ENCODE data around the gene ATP6V1G1.
"Not testable (repeated sequence)": the region's sequence is repeated elsewhere in the genome, so short reads cannot be mapped to it uniquely, and the experiment has no call there.

ATP6V1G1 gene

GRCh38 chr9:114580609-114581193, 6.9 kb upstream of the ATP6V1G1 start:
- DNase-seq (ENCODE audit: low read depth) = no peak

GRCh38 chr9:114583371-114584155, 4.0 kb upstream of the ATP6V1G1 start:
- DNase-seq (ENCODE audit: low read depth) = no peak

- no peak for DNase-seq (ENCODE audit: low read depth)
Measured at GRCh38 chr9:114588210-114588609, 641 bp downstream of the ATP6V1G1 start.

GRCh38 chr9:114588651-114589526, 1.3 kb downstream of the ATP6V1G1 start:
- no peak for DNase-seq (ENCODE audit: low read depth)

GRCh38 chr9:114590328-114590727, 2.8 kb downstream of the ATP6V1G1 start:
- DNase-seq (ENCODE audit: low read depth) = no peak

- no peak for DNase-seq (ENCODE audit: low read depth)
Measured at GRCh38 chr9:114591291-114591787, 3.8 kb downstream of the ATP6V1G1 start.

GRCh38 chr9:114591849-114592248, 4.3 kb downstream of the ATP6V1G1 start:
- DNase-seq (ENCODE audit: low read depth) = no peak

- DNase-seq (ENCODE audit: low read depth) = no peak
Measured at GRCh38 chr9:114592356-114592755, 4.8 kb downstream of the ATP6V1G1 start.

- DNase-seq (ENCODE audit: low read depth) = no peak
Measured at GRCh38 chr9:114594136-114594535, 6.6 kb downstream of the ATP6V1G1 start.

- DNase-seq (ENCODE audit: low read depth) = not testable (repeated sequence)
Measured at GRCh38 chr9:114600502-114601248, 13.1 kb downstream of the ATP6V1G1 start.

- DNase-seq (ENCODE audit: low read depth) = not testable (repeated sequence)
Measured at GRCh38 chr9:114601787-114602186, 14.2 kb downstream of the ATP6V1G1 start.

- DNase-seq (ENCODE audit: low read depth) = no peak
Measured at GRCh38 chr9:114602620-114603019, 15.1 kb downstream of the ATP6V1G1 start.

GRCh38 chr9:114603248-114603647, 15.7 kb downstream of the ATP6V1G1 start:
- no peak for DNase-seq (ENCODE audit: low read depth)

- DNase-seq (ENCODE audit: low read depth) = no peak
Measured at GRCh38 chr9:114604989-114605388, 17.4 kb downstream of the ATP6V1G1 start.

GRCh38 chr9:114606068-114606467, 18.5 kb downstream of the ATP6V1G1 start:
- no peak for DNase-seq (ENCODE audit: low read depth)

- no peak for DNase-seq (ENCODE audit: low read depth)
Measured at GRCh38 chr9:114606597-114607207, 19.1 kb downstream of the ATP6V1G1 start.

- DNase-seq (ENCODE audit: low read depth) = no peak
Measured at GRCh38 chr9:114607671-114608524, 20.3 kb downstream of the ATP6V1G1 start.

- no peak for DNase-seq (ENCODE audit: low read depth)
Measured at GRCh38 chr9:114608525-114608796, 20.9 kb downstream of the ATP6V1G1 start.

- no peak for DNase-seq (ENCODE audit: low read depth)
Measured at GRCh38 chr9:114611516-114612271, 24.1 kb downstream of the ATP6V1G1 start.

Measured in stimulated activated CD8-positive, alpha-beta memory T cell treated with anti-CD3 and anti-CD28 coated beads, Interleukin-15, amount 100 ng/mL, for 1 hour (primary cell).